EH (cell line): ENCODE results near the gene B4GALNT2.
A peak's percentile ranks its signal among the peaks of the same experiment; 100 is the strongest.
"Not testable (repeated sequence)": the region's sequence is repeated elsewhere in the genome, so short reads cannot be mapped to it uniquely, and the experiment has no call there.

ENCODE experiments used
- DNase-seq: peaks from one replicate; pipeline ENCODE4 v3.0.0-alpha.2; 2015; ENCODE audit warnings: low read depth

B4GALNT2 gene

DNA sequence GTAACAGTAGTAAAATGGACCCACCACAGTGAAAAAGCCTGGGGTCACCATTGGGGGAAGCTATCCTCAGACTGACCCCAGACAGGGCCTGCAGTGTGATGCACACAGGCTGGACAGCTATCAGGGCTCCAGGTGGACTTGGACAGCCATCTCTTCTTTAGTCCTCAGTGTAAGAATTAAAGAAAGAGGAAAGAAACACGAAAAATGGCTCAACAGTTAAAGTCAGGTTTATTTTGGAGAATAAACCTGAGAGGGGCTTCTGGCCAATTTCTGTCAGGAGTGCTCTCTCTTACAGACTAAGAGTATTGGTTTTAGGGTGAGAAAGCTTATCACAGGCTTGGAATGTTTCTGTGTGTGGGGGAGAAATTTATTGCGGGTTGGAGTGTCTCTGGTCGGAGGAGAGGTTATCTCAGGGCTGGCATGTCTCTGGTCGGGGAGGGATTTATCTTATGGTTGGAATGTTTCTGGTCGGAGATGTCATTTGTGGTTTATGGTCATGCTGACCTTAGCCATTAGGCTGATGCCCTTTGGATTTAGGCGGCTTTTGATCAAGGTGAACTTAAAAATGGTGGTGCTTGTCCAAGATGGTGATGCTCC lies 10.8 kb upstream of the B4GALNT2 start:
- DNase-seq = no peak

DNA sequence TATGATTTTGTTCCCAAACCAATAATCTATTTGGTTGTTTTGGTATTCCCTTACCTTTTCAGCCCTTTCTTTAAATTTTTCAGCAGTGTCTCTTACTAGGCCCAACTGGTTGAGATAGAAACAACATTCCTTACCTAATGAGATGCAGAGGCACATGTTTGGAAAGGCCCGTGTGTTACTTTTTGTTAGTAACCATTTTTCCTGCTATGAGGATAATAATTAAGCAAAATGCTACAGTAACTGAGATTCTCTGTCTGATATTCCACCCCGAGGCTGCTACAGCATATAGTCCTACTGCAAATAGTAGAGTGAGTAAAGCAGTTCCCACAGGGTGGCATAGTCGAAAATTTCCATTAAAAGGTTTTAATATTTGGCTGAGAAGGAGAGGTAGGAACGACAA lies 10.0 kb upstream of the B4GALNT2 start:
- no peak for DNase-seq

DNA sequence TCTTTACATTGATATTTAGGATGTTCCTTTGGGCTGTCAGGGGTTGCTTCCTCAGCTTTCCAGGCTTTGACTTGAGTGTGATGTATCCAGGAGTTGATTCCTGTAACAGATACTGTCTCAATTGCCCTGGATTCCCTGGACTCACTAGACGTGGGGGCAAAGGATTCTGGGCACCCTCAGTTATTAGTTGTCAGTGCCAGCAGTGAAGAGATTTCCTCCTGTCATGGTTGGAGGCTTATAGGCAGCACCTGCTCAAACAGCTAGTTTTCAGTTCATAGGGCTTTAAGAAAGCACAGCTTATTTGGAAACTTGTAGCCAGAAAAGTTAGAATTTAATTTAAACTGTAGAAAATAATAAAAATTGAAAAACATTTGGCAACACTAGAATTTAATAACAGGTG lies 9.5 kb upstream of the B4GALNT2 start:
- no peak for DNase-seq

GRCh38 chr17:49125449-49125848 lies 7.1 kb upstream of the B4GALNT2 start:
- DNase-seq = no peak

DNA sequence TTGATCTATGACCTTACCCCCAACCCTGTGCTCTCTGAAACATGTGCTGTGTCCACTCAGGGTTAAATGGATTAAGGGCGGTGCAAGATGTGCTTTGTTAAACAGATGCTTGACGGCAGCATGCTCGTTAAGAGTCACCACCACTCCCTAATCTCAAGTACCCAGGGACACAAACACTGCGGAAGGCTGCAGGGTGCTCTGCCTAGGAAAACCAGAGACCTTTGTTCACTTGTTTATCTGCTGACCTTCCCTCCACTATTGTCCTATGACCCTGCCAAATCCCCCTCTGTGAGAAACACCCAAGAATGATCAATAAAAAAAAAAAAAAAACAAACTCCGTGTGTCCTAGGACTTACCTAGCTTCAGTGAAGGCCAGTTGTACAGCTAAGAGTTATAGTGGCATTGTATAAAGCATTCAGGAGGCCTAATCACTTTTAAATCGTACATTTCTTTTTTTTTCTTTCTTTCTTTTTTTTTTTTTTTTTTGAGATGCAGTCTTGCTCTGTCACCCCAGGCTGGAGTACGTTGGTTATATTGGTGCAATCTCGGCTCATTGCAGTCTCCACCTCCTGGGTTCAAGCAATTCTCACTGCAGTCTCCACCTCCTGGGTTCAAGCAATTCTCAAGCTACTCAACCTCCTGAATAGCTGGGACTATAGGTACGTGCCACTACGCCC lies 6.2 kb upstream of the B4GALNT2 start:
- not testable (repeated sequence) for DNase-seq

DNA sequence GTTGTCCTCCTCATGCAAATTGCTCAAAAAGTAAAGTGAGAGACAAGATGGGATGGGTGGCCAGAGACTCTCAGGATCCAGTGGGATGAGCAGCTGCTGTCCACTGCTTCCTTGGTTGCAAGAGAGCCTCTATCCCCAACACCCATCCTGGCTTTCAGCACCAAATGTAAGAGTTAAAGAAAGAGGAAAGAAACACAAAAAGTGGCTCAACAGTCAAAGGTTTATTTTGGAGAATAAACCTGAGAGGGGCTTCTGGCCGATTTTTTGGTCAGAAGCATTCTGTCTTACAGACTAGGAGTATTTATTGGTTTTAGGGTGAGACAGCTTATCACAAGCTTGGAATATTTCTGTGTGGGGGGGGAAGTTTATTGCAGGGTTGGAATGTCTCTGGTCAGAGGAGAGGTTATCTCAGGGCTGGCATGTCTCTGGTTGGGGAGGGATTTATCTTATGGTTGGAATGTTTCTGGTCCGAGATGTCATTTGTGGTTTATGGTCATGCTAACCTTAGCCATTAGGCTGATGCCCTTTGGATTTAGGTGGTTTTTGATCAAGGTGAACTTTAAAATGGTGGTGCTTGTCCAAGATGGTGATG lies 3.1 kb upstream of the B4GALNT2 start:
- peak; percentile 16 for DNase-seq

GRCh38 chr17:49130891-49131290 lies 1.7 kb upstream of the B4GALNT2 start:
- DNase-seq = peak; percentile 20

- DNase-seq = no peak
These were observed 261 bp upstream of the B4GALNT2 start for GRCh38 chr17:49132317-49132698.

- no peak for DNase-seq
These were observed 3.8 kb downstream of the B4GALNT2 start for GRCh38 chr17:49136335-49136734.

- not testable (repeated sequence) for DNase-seq
These were observed 13.1 kb downstream of the B4GALNT2 start for GRCh38 chr17:49145654-49146053.

DNA sequence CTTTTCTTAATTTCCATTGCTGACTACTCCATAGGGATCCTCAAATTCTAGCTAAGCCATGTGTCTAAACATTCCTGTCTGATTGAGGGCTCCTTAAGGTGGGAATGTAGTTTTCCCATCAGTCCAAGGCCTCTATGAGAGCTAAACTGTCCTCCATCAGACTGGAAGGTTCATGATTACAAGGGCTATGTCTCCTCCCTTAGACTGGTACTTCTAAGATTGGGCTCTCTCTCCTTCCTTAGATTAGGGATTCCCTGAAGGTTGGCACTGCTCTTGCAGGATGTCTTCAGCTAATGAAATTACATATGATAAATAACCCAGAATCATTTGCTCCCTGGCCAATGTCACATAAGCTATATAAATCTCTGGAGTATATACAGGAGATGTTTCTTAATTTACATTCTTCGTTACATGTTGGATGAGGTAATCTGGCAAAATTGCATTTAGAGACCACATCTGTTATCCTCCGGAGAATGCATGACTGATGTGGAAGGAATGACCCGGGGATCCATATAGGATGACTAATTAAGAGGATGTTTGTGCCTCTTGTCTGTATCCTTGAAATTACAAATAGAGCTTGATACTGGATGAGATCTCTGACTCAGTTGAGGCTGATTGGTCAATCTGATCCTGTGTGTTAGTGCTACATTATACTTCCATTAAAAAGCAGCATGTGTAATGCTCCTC lies 14.2 kb downstream of the B4GALNT2 start:
- peak; percentile 100 for DNase-seq

DNA sequence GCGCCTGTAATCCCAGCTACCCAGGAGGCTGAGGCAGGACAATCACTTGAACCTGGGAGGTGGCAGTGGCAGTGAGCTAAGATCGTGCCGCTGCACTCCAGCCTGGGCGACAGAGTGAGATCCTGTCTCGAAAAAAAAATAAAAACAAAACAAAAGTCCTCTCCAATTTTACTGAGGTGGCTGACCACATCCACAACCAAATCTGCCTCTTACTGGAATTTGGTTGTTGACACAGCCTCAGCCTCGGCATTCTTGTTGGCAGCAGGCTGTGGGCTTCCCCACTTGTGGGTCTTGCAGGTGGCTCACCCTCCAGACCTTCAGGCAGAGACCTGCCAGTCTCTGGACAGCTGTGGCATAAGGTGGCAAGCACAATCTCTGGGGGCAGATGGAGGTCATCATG lies 15.6 kb downstream of the B4GALNT2 start:
- DNase-seq = peak; percentile 19

DNA sequence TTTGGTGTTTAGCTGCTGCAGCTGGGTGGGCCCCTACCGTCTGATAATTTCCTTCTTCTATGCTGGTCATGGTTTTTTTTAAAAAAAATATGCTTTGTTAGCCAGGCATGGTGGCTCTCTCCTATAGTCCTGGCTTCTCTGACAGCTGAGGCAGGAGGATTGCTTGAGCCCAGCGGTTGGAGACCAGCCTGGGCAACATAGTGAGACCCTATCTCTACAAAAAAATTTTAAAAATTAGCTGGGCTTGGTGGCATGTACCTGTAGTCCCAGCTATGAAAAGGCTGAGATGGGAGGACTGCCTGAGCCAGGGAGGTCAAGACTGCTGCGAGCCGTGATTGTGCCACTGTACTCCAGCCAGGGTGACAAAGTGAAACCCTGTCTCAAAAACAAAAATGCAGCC lies 19.4 kb downstream of the B4GALNT2 start:
- DNase-seq = no peak

DNA sequence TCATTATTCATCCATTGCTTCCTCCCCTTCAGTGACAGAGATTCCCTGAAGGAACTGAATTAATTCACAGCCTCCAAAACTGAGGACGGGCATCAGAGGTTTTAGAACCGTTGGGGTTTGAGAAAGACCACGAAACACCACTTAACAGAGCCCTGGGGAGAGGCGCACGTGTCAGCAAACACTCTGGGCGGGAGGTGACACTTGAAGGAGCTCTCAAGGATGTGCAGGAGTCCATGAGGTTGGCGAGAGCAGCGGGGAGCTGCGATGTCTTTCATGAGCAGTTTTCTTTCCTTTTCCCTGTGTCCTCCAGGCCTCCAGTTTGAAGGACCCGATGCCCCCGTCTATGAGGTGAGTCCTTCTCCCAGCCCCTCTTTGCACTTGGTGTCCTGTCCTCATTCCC lies 23.7 kb downstream of the B4GALNT2 start:
- no peak for DNase-seq

GRCh38 chr17:49157784-49158183 lies 25.2 kb downstream of the B4GALNT2 start:
- peak; percentile 43 for DNase-seq

GRCh38 chr17:49162866-49163265 lies 30.3 kb downstream of the B4GALNT2 start:
- no peak for DNase-seq

DNA sequence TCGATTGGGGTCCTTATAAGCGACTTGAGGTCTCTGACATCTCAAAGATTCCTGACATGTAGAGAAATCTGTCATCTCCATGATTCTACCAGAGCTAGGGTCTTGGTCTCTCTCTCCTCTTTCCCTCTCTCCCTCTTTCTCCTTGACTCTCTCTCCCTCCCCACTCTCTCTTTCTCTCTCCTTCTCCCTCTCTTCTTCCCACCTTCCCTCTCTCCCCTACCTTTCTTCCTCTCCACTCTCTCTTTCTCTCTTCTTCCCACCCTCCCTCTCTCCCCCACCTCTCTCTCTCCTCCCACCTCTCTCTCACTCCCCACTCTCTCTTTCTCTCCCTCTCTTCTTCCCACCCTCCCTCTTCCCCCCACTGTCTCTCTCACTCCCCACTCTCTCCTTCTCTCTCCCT lies 32.6 kb downstream of the B4GALNT2 start:
- no peak for DNase-seq

- no peak for DNase-seq
These were observed 36.1 kb downstream of the B4GALNT2 start for GRCh38 chr17:49168706-49169105.

DNA sequence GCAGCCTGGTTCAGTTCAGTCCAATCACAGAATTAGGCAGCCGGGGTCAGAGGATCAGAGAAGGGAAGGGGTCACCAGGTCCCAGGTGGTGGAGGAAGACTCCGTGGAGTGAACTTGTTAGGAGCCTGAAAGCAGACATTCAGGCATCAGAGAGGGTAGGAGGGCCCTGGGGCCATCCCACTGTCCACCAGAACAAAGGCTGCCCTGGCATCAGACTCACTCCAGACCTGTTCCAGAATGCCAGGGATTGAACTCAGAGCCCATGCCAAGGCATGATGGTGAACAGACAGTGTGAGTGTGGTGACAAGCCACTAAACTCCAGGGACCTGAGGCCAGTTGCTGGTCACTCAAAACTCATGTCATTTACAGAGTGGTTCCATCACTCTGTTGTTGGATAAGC lies 37.6 kb downstream of the B4GALNT2 start:
- DNase-seq = no peak

GRCh38 chr17:49170711-49171110 lies 38.1 kb downstream of the B4GALNT2 start:
- not testable (repeated sequence) for DNase-seq

- not testable (repeated sequence) for DNase-seq
These were observed 43.4 kb downstream of the B4GALNT2 start for GRCh38 chr17:49175978-49176377.

DNA sequence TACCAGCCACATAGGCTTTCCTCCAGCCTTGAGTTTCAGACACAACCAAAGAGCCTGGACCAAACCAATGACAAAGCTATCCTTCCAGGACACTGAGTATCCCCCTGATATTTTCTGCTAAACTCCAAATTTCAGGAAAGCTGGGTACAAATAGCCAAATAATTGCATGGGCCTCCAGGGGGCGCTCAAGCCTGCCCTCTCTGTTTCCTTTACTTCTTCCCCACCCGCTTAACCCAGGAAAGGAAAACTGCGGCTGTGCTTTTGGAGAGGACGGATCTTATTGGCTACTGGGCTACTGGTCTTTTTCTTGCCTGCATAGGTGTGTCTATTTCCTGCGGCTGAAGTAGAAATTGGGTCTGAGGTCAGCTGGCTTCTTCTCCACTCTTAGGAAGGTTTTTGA lies 47.7 kb downstream of the B4GALNT2 start:
- DNase-seq = peak; percentile 71

DNA sequence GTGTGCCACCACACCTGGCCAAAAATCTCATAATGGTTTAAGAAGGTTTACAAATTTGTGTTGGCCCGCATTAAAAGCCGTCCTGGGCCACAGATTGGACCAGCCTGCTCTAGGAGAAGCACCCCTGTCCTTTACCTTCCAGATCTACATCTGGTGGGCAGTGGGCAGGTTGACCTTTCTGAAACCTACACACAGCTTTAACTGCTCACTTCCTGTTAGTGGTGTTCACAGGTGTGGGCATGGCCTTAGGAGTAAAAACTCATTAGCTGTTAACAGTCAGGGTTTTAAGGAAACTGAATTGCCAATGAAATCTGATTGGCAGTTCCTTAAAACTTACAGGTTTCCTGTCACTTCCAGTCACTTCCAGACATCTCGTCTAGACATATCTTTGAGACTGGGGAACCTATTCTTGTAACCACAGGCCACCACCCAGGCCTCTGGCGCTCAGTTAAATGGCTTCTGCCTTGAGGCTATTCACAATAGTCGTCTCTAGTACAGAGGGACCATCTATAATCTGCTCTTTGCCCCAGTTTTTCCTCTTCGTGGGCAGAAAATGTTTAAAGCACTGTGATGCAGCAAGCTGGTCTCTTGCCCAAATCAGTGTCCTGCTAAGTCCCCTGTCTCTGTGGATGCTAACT lies 48.5 kb downstream of the B4GALNT2 start:
- no peak for DNase-seq
